Breast epithelium (tissue), 3 donors: ENCODE data around the gene PTGR3.

Experiments used
- CTCF ChIP-seq, 3 donors: fragments of 450-650 bp; IDR thresholded peaks; one replicate each; pipeline ENCODE4 v1.5.1; 2016 to 2017; ENCODE audit warnings: antibody characterized with exemption in 3 of 3, mild to moderate bottlenecking in 3 of 3, moderate library complexity in 3 of 3
- POLR2A ChIP-seq: fragments of 450-650 bp; IDR thresholded peaks from one replicate; pipeline ENCODE4 v1.6.1; 2016; ENCODE audit warnings: antibody characterized with exemption, mild to moderate bottlenecking, moderate library complexity
- POLR2AphosphoS5 ChIP-seq, 3 donors: sonication (generic); formaldehyde crosslinking; IDR thresholded peaks; one replicate each; pipeline ENCODE4 v1.6.1; 2017; ENCODE audit warnings: antibody characterized with exemption in 3 of 3

GRCh38 chr18:75219745-75220375, 10.9 kb upstream of the PTGR3 start:
- no peak for TF ChIP-seq CTCF (IDR thresholded peaks at IDR 0.05)
- TF ChIP-seq POLR2AphosphoS5 (IDR thresholded peaks at IDR 0.05) = no peak
- no peak for TF ChIP-seq POLR2A
